ENCODE data around the gene FHAD1. TPM values are rescaled to one million over a fixed set of nuclear protein-coding genes. Genes with fewer than 3 reads are reported as not detected.

FHAD1 gene
- total and polyA plus RNA-seq, 9 of the 15 experiments (the other 6 are each of a cell fraction or from before 2014, with no cell fraction given): 0.32 to 2.1 (median 1.5) TPM; not detected in 1

DNA sequence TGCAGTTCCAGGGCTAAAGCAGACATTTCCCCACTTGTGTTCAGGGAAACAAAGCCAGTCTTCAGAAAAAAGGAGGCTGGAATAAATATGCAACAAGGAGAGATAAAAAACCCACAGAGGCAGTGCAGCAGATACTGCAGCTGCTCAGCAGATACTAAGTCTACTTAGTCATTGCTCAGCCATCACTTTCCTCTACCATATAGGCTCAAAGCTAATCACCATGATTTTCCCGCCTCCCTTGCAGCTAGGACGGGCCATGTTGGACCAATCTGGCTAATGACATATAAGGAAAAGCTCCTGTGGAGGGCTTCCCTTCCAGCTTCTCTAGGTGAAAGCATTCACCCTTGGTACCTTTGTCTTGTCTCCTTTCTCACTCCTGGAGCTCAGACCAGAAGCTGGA lies 152.7 kb downstream of the FHAD1 start (continued):
- TF ChIP-seq RFX7 (CRISPR knock-in tag; IDR thresholded peaks at IDR 0.05) (no peak), YY1 (IDR thresholded peaks at IDR 0.05; ENCODE audit: borderline replicate concordance in 1 of 3, control insufficient read depth in 1 of 3, extremely low read depth in 1 of 3, insufficient read depth in 3 of 3, insufficient read length in 1 of 3, insufficient replicate concordance in 2 of 3, low read depth in 1 of 3, low read length in 2 of 3) (peak in 1 of 3 experiments; percentile 48), HDAC3 (IDR thresholded peaks at IDR 0.05; ENCODE audit: borderline replicate concordance, partially characterized antibody) (no peak), SRSF3 (IDR thresholded peaks at IDR 0.05; ENCODE audit: insufficient read depth, low read length) (no peak)

DNA sequence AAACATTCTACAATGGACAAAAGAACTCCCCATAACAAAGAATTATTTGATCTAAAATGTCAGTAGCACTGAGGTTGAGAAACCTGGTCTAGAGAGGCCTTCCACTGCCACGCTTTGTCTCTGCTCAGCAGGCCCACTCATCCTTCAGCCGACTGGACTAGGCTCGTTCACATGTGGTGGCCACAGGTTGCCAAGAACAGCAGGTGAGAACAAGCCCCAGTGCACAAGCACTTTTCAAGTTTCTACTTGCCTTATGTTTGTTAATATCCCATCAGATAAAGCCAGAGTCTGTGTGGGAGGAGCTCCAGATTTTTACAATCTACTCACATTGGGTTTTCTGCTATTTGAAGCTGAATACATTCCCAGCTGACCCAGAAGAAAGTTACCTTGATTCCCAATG lies 153.6 kb downstream of the FHAD1 start:
- ATAC-seq (no peak), DNase-seq (ENCODE audit: extremely low read depth in 1 of 4, low spot score in 3 of 4) (no peak), FAIRE-seq (no peak)
- no TSS peak for BruUV-seq (replicated peaks)
- in situ Hi-C loops (cut with MboI): no loop called here
- no peak overlapping the region for H3K27ac ChIP-seq (ENCODE audit: extremely low read depth, low read depth, low read length)
- H4K20me1 ChIP-seq (replicated peaks; ENCODE audit: control insufficient read depth, insufficient read depth, low read length): no peaks in the 10 kb centered on the region
- H3K9me3 ChIP-seq (replicated peaks; ENCODE audit: control insufficient read depth, insufficient read depth, low read depth, low read length): peaks cover 13% of the 10 kb centered on the region
- H3K4me1 ChIP-seq (replicated peaks in 1 of 2; ENCODE audit: control insufficient read depth in 2 of 2, insufficient read depth in 2 of 2, low read length in 2 of 2): no peaks in the 10 kb centered on the region; a peak in 1 of 5 replicates
- intact Hi-C loops (cut with micrococcal nuclease): no loop called here
- POLR2A ChIA-PET: interaction anchor here (0.8 to 1.4 kb wide), 2 partner anchors 15 to 26 kb away, joined by 3 read pairs; no protein-coding TSS in a partner anchor
- no peak overlapping the region for H2AFZ ChIP-seq (ENCODE audit: low read depth, low read length)
- CTCF ChIA-PET (ENCODE audit: low intra/inter-chr PET ratio): no interaction called here
- H3K9ac ChIP-seq (ENCODE audit: insufficient read depth in 1 of 2, low read depth in 2 of 2, low read length in 2 of 2): no peak overlapping the region
- peaks cover 2 to 7% of the 10 kb centered on the region in 2 experiments; a peak in 3 of 5 replicates for H3K27me3 ChIP-seq (ENCODE audit: control insufficient read depth in 2 of 2, insufficient read depth in 2 of 2, low read length in 2 of 2)
- no peak overlapping the region for H3K4me2 ChIP-seq (ENCODE audit: insufficient read depth, low read length)
- no peaks in the 10 kb centered on the region for H3K79me2 ChIP-seq (ENCODE audit: control insufficient read depth, insufficient read depth, low read length)
- WGBS (ENCODE audit: insufficient coverage, low coverage, missing lambda C conversion rate): 8% methylated on average over 3 of the region's 3 CpGs
- no peak overlapping the region for H3K4me3 ChIP-seq
- no peaks in the 10 kb centered on the region for H3K9me1 ChIP-seq (ENCODE audit: control insufficient read depth, insufficient read depth, low read length)
- no peaks in the 10 kb centered on the region for H3K36me3 ChIP-seq (ENCODE audit: control insufficient read depth, insufficient read depth, low read length)
- TF ChIP-seq HDAC8 (tag; IDR thresholded peaks at IDR 0.05) (no peak), SP2 (IDR thresholded peaks at IDR 0.05; ENCODE audit: extremely low read depth, low read depth, low read length, poor library complexity, severe bottlenecking) (no peak), NR3C1 (CRISPR knock-in tag; IDR thresholded peaks at IDR 0.05) (no peak), CREB1 (IDR thresholded peaks at IDR 0.05) (no peak), CREB1 (CRISPR knock-in tag; IDR thresholded peaks at IDR 0.05) (no peak), KLF16 (IDR thresholded peaks at IDR 0.05) (no peak), LARP7 (IDR thresholded peaks at IDR 0.05) (no peak), ZNF165 (CRISPR knock-in tag; IDR thresholded peaks at IDR 0.05; ENCODE audit: borderline replicate concordance) (no peak), MXI1 (IDR thresholded peaks at IDR 0.05; ENCODE audit: low read depth, low read length) (no peak), CXXC5 (CRISPR knock-in tag; IDR thresholded peaks at IDR 0.05) (no peak), ZFP1 (CRISPR knock-in tag; IDR thresholded peaks at IDR 0.05) (no peak), ZNF584 (CRISPR knock-in tag; IDR thresholded peaks at IDR 0.05; ENCODE audit: low read depth) (no peak)
- TF ChIP-seq, protein P1, sequence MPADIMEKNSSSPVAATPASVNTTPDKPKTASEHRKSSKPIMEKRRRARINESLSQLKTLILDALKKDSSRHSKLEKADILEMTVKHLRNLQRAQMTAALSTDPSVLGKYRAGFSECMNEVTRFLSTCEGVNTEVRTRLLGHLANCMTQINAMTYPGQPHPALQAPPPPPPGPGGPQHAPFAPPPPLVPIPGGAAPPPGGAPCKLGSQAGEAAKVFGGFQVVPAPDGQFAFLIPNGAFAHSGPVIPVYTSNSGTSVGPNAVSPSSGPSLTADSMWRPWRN (IDR thresholded peaks at IDR 0.05; ENCODE audit: low read depth): no peak
- TF ChIP-seq, protein P2, sequence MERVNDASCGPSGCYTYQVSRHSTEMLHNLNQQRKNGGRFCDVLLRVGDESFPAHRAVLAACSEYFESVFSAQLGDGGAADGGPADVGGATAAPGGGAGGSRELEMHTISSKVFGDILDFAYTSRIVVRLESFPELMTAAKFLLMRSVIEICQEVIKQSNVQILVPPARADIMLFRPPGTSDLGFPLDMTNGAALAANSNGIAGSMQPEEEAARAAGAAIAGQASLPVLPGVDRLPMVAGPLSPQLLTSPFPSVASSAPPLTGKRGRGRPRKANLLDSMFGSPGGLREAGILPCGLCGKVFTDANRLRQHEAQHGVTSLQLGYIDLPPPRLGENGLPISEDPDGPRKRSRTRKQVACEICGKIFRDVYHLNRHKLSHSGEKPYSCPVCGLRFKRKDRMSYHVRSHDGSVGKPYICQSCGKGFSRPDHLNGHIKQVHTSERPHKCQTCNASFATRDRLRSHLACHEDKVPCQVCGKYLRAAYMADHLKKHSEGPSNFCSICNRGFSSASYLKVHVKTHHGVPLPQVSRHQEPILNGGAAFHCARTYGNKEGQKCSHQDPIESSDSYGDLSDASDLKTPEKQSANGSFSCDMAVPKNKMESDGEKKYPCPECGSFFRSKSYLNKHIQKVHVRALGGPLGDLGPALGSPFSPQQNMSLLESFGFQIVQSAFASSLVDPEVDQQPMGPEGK (CRISPR knock-in tag; IDR thresholded peaks at IDR 0.05; ENCODE audit: borderline replicate concordance): no peak
- TF ChIP-seq, protein P3, sequence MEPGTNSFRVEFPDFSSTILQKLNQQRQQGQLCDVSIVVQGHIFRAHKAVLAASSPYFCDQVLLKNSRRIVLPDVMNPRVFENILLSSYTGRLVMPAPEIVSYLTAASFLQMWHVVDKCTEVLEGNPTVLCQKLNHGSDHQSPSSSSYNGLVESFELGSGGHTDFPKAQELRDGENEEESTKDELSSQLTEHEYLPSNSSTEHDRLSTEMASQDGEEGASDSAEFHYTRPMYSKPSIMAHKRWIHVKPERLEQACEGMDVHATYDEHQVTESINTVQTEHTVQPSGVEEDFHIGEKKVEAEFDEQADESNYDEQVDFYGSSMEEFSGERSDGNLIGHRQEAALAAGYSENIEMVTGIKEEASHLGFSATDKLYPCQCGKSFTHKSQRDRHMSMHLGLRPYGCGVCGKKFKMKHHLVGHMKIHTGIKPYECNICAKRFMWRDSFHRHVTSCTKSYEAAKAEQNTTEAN (CRISPR knock-in tag; IDR thresholded peaks at IDR 0.05): no peak

Data from K562 (cell line).